Measurements from ENCODE around the gene PPP5C. TPM values are rescaled to one million over a fixed set of nuclear protein-coding genes. Genes with fewer than 3 reads are reported as not detected.
"Not testable (repeated sequence)": the region's sequence is repeated elsewhere in the genome, so short reads cannot be mapped to it uniquely, and the experiment has no call there.

Gene PPP5C
- total RNA-seq, 2 experiments from 2014 or later, result 108 to 111 TPM

DNA sequence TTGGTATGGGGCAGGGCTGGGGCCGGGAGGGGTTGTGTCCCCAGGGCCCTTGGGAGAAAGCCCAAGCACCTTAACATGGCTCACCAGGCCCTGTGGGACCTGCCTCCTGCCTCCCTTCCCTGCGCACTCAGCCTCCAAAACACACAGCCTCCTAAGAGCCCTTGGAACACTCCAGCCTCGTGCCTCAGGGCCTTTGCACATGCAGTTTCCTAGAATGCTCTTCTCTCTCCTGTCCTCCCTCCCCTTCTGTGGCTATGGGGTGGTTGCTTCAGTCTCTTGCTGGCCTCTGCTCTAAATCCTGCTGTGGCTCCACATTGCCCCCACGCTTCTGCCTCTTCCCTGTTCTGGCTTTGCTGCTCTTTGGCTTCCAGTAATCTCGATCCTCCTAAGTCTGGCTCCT lies 26.3 kb upstream of the PPP5C start:
- Mint-ChIP-seq H3K27me3 (no peaks in the 10 kb centered on the region), H3K9me3 (no peaks in the 10 kb centered on the region), H3K27ac (no peak overlapping the region), H3K4me3 (no peak overlapping the region), H3K4me1 (ENCODE audit: low read depth) (no peaks in the 10 kb centered on the region), H3K36me3 (ENCODE audit: low read depth) (no peaks in the 10 kb centered on the region)
- intact Hi-C loops (cut with micrococcal nuclease), result no loop called here
- DNase-seq, result no peak
- TF ChIP-seq, protein P1, sequence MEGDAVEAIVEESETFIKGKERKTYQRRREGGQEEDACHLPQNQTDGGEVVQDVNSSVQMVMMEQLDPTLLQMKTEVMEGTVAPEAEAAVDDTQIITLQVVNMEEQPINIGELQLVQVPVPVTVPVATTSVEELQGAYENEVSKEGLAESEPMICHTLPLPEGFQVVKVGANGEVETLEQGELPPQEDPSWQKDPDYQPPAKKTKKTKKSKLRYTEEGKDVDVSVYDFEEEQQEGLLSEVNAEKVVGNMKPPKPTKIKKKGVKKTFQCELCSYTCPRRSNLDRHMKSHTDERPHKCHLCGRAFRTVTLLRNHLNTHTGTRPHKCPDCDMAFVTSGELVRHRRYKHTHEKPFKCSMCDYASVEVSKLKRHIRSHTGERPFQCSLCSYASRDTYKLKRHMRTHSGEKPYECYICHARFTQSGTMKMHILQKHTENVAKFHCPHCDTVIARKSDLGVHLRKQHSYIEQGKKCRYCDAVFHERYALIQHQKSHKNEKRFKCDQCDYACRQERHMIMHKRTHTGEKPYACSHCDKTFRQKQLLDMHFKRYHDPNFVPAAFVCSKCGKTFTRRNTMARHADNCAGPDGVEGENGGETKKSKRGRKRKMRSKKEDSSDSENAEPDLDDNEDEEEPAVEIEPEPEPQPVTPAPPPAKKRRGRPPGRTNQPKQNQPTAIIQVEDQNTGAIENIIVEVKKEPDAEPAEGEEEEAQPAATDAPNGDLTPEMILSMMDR (IDR thresholded peaks at IDR 0.05), result no peak
- CTCF ChIA-PET, result interaction anchor here (1.1 kb wide), 1 partner anchor 26 kb away, joined by 3 read pairs; the partner anchor contains the start of gene PPP5C
- no peak for ATAC-seq
- POLR2A ChIA-PET, result no interaction called here

GRCh38 chr19:46321653-46322052 lies 25.2 kb upstream of the PPP5C start:
- Mint-ChIP-seq H3K36me3 (ENCODE audit: low read depth) (no peaks in the 10 kb centered on the region), H3K9me3 (peaks cover 8% of the 10 kb centered on the region), H3K27ac (no peak overlapping the region), H3K4me1 (ENCODE audit: low read depth) (no peaks in the 10 kb centered on the region), H3K4me3 (no peak overlapping the region), H3K27me3 (no peaks in the 10 kb centered on the region)
- intact Hi-C loops (cut with micrococcal nuclease), result no loop called here
- DNase-seq, result no peak
- POLR2A ChIA-PET, result no interaction called here
- ATAC-seq, result no peak
- CTCF ChIA-PET, result no interaction called here
- TF ChIP-seq, protein P1 (IDR thresholded peaks at IDR 0.05), result no peak

DNA sequence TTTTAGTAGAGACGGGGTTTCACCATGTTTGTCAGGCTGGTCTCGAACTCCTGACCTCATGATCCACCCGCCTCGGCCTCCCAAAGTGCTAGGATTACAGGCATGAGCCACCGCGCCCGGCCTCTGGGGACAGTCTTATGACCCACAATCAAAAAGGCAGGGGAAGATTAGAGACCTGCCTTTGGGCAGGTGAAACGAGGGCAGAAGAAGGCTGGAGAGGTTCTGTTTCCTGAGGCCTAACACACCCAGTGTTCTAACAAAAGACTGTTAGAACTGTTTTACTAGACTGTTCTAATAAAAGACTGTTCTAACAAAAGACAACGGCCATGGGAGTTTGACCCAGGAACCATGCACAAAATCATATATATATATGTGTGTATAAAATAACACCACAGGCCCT lies 23.7 kb upstream of the PPP5C start:
- POLR2A ChIA-PET; H3K36me3 Mint-ChIP-seq (ENCODE audit: low read depth); intact Hi-C loops (cut with micrococcal nuclease); H3K27ac Mint-ChIP-seq; H3K4me1 Mint-ChIP-seq (ENCODE audit: low read depth); H3K4me3 Mint-ChIP-seq; DNase-seq; H3K27me3 Mint-ChIP-seq; ATAC-seq: not testable (repeated sequence)
- CTCF ChIA-PET, result interaction anchor here (1.0 kb wide), 1 partner anchor 73 kb away, joined by 3 read pairs; no protein-coding TSS in a partner anchor
- peaks cover 16% of the 10 kb centered on the region for H3K9me3 Mint-ChIP-seq

DNA sequence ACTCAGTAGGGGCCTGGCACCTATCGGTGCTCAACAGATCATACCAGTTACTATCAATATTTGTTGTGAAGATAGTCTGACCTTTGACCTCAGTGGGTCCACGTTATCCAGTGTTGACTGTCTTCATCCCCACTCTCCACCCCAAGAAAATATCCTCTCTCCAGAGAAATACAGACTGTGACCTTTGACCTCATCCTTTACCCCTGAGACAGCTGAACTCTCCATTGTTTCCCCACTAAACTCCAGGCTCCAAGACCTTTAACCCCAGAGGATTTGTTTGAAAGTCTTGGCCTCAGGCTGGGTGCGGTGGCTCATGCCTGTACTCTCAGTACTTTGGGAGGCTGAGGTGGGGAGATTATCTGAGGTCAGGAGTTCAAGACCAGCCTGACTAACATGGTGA lies 22.6 kb upstream of the PPP5C start:
- ChIA-PET CTCF (interaction anchor here (1.0 kb wide), 1 partner anchor 72 kb away, joined by 3 read pairs; no protein-coding TSS in a partner anchor), POLR2A (no interaction called here)
- H3K9me3 Mint-ChIP-seq, result peaks cover 20% of the 10 kb centered on the region
- peaks cover 1% of the 10 kb centered on the region for H3K36me3 Mint-ChIP-seq (ENCODE audit: low read depth)
- no peak overlapping the region for H3K27ac Mint-ChIP-seq
- H3K4me1 Mint-ChIP-seq (ENCODE audit: low read depth), result no peaks in the 10 kb centered on the region
- H3K4me3 Mint-ChIP-seq, result no peak overlapping the region
- intact Hi-C loops (cut with micrococcal nuclease), result no loop called here
- DNase-seq (no peak), ATAC-seq (no peak)
- no peaks in the 10 kb centered on the region for H3K27me3 Mint-ChIP-seq
- TF ChIP-seq, protein P1 (IDR thresholded peaks at IDR 0.05), result no peak

GRCh38 chr19:46326608-46327007 lies 20.3 kb upstream of the PPP5C start:
- POLR2A ChIA-PET, result no interaction called here
- intact Hi-C loops (cut with micrococcal nuclease), result no loop called here
- CTCF ChIA-PET, result interaction anchor here (1.2 kb wide), 1 partner anchor 298 kb away, joined by 3 read pairs; no protein-coding TSS in a partner anchor

More at GRCh38 chr19:46326608-46327007, 20.3 kb upstream of the PPP5C start:
- Mint-ChIP-seq H3K36me3 (ENCODE audit: low read depth) (peaks cover 3% of the 10 kb centered on the region), H3K9me3 (peaks cover 22% of the 10 kb centered on the region), H3K4me1 (ENCODE audit: low read depth) (no peaks in the 10 kb centered on the region), H3K4me3 (no peak overlapping the region), H3K27me3 (peaks cover 2% of the 10 kb centered on the region), H3K27ac (no peak overlapping the region)
- ATAC-seq (no peak), DNase-seq (no peak)
- TF ChIP-seq, protein P1 (IDR thresholded peaks at IDR 0.05), result no peak
